Epithelial cell of esophagus (primary cell): ENCODE measurements around the gene LRRC4B.

ENCODE experiments used
- DNase-seq: peaks from one replicate; pipeline ENCODE4 v3.0.0; 2010; ENCODE audit warnings: low read depth
- H3K4me3 ChIP-seq: 2 replicates; pipeline ENCODE4 v1.5.1; 2011; ENCODE audit warnings: mild to moderate bottlenecking, low read length, control low read depth
- TF ChIP-seq, protein P1 (sequence below): IDR thresholded peaks from 2 replicates; pipeline ENCODE4 v1.5.1; 2011; ENCODE audit warnings: low read depth, mild to moderate bottlenecking, low read length, control low read depth, inconsistent platforms; ENCODE audit not compliant: insufficient read depth; ENCODE audit errors: missing control alignments

The LRRC4B gene

DNA sequence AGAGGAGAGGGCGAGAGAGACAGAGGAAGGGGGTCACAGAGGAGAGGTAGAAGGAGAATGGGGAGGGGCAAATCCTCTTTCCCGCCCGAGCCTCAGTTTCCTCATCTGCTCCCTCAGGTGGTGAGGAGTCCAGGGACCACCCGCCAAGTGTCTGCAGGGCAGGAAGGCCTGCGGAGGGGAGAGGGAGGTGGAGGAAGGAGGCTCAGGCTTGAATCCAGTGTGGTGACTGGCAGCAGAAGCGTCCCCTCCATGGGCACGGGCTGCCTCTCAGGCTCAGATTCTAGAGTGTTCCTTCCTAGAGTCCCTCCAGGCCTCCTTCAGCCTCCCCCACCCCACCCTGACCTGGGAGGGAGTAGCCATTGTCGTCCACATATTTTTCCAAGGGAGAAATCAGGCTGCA lies 75.1 kb downstream of the LRRC4B start:
- TF ChIP-seq, protein P1, sequence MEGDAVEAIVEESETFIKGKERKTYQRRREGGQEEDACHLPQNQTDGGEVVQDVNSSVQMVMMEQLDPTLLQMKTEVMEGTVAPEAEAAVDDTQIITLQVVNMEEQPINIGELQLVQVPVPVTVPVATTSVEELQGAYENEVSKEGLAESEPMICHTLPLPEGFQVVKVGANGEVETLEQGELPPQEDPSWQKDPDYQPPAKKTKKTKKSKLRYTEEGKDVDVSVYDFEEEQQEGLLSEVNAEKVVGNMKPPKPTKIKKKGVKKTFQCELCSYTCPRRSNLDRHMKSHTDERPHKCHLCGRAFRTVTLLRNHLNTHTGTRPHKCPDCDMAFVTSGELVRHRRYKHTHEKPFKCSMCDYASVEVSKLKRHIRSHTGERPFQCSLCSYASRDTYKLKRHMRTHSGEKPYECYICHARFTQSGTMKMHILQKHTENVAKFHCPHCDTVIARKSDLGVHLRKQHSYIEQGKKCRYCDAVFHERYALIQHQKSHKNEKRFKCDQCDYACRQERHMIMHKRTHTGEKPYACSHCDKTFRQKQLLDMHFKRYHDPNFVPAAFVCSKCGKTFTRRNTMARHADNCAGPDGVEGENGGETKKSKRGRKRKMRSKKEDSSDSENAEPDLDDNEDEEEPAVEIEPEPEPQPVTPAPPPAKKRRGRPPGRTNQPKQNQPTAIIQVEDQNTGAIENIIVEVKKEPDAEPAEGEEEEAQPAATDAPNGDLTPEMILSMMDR, result no peak
- H3K4me3 ChIP-seq, result no peak overlapping the region
- no peak for DNase-seq

DNA sequence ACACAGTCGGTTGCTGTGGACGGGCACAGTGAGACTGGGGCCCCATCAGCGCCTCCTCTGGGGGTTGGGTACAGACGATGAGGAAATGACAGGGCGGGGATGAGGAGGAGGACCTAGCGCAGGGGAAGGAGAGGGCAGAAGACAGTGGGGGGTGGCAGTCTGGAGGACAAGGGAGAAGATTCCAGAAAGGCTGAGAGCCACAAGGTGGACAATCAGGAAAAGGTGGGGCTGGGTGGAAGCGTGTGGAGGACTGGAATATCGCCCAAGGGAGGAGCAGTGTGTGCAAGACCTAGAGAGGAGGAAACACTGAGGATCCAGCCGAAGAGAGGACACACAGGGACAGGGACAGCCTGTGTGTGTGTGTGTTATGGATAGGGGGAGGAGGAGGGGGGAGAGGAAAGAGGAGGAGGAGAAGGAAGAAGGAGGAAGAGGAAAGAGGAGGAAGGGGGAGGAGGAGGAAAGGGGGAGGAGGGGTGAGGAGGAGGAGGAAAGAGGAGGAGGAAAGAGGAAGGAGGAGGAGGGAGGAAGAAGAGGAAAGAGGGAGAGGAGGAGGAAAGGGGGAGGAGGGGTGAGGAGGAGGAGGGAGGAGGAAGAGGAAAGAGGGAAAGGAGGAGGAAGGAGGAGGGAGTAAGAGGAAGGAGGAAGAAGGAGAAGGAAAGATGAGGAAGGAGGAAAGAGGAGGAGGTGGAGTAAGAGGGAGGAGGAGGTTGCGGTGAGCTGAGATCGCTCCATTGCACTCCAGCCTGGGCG lies 75.8 kb downstream of the LRRC4B start:
- H3K4me3 ChIP-seq, result no peak overlapping the region
- TF ChIP-seq, protein P1, result no peak
- DNase-seq, result no peak

DNA sequence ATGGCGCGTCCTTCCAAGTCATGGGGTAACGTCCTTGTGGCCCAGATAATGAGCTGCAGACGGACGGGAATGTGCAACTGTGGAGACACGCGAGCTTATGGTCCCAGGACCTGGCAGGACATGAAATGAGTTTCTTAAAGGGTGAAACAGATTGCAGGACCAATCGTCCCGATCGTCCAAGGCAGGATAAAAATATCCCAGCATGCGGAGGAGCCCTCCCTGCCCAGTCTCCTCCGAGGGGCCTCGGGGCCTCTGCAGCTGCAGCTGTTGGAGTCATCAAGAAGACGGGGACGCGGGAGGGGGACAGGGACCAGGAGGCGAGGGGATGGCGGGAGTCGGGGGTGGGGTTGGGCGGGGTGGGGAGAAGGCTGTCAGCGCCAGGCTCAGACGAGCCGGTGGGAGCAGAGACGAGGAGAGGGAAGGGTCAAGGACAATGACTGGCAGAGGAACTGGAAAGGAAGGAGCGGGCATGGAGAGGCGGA lies 77.2 kb downstream of the LRRC4B start:
- DNase-seq, result no peak
- no peak overlapping the region for H3K4me3 ChIP-seq
- TF ChIP-seq, protein P1, result no peak

DNA sequence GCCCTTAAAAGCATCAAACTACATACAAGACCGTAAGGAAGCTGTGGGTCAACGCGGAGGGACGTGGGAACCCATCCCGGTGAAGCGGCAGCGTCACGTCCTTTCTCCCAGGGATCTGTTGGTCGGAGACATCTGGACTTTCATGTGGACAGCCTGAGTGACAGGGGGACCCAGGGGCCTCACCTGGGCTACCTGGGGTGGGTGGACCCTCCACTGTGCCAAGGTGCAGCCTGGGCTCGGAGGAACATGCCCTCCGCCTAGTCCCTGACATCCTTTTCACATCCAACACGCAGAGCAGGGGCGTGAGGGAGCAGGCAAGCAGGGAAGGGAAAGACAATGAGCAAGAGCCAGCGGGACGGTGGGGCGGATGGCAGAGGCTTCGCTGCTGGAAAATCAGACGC lies 77.8 kb downstream of the LRRC4B start:
- TF ChIP-seq, protein P1, result no peak
- no peak for DNase-seq
- H3K4me3 ChIP-seq, result no peak overlapping the region

DNA sequence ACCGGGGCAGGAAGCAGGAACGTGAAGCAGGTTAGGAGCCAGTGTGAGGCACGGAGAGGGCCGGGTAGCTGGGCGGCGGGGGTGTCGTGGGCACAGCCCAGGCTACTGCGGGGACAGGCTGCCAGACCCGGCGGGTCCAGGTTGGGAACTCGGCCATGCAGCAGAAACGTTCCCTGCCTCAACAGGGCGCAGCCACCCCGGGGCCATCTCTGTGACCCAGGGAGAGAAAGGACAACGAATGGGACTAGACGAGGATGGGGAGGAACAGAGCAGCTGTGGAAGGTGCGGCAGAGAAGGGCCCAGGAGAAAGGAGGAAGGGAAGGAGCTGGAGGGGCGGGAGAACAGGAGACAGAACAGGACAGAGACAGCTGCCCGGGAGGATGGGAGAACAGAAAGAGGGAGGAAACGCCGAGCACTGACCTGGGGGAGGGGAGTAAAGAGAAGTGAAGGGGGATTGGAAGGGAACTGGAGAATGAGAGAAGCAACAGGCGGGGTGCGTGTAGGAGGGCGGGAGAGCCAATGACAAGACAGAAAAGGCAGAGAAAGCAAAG lies 78.7 kb downstream of the LRRC4B start:
- no peak overlapping the region for H3K4me3 ChIP-seq
- DNase-seq, result no peak
- TF ChIP-seq, protein P1, result no peak

DNA sequence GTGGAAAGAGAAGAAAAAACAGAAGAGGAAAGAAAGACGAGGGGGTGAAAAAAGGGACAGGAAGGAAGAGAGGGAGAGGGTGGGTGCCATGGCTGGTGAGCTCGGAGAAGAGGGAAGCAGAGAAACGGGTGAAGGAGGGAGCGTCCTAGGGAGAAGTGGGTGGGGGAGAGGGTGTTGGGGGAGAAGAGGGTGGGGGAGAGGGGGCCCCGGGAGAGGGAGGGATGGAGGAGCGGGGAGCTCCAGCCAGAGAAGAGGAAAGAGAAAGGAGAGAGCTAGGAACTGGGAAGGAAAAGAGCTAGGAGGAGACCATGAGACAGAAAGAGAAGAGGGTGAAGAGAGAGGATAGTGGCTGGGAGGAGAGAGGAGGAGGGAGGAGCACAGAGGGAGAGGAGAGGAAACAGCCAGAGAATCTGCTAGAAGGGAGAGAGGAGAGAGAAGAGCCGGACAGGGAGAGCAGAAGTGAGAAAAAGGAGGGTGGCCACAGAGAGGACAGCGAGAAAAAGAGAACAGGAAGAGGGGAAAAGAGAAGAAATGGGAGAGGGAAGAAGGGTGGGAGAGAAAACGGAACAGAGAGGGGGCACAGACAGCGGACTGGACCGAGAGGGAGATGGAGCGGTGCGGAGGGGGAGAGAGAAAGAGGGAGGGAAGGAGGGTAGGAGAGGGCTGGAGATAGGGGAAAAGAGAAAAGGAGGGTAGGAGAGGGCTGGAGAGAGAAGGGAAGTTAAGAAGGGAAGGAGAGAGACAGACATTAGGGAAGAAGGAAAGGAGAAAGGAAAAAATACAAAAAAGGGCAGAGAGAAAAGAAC lies 79.6 kb downstream of the LRRC4B start:
- DNase-seq, result no peak
- TF ChIP-seq, protein P1, result no peak
- no peak overlapping the region for H3K4me3 ChIP-seq
